GM18858 (cell line): Measurements from ENCODE around the gene SLC25A30.
"Not testable (repeated sequence)": the region's sequence is repeated elsewhere in the genome, so short reads cannot be mapped to it uniquely, and the experiment has no call there.

Source experiments
- ATAC-seq: cut with Tn5 transposase; IDR thresholded peaks from one replicate; pipeline ENCODE4 v1.9.1; 2021; ENCODE audit not compliant: unreplicated experiment

Gene SLC25A30

DNA sequence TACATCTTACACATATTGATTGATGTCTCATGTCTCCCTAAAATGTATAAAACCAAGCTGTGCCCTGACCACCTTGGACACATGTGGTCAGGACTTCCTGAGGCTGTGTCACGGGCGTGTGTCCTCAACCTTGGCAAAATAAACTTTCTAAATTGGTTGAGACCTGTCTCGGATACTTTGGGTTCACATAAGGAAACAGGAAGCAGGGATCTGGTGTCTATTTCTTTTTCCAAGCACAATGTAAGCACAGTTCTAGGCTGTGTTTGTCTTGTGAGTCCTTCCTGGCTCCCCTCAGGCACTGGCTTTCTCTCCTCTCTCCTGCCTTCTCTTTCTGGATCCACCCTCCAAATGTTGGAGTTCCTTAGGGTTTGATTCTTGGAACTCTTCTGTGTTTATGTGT, 49.6 kb downstream of the SLC25A30 start:
- ATAC-seq: no peak

DNA sequence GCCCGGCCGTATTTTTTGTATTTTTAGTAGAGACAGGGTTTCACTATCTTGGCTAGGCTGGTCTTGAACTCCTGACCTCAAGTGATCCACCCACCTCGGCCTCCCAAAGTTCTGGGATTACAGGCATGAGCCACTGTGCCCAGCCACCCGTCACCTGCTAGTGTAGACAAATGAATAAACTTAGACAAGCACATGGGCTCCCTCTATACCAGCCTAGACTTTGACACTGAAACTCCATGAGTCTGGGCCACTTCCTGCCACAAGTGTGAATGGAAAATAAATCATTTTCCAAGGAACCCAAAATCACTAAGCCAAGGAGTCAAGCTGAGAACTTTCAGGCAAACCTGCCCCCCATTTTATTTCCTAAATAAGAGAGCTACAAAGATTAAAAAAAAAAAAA, 50.2 kb downstream of the SLC25A30 start:
- no peak for ATAC-seq

DNA sequence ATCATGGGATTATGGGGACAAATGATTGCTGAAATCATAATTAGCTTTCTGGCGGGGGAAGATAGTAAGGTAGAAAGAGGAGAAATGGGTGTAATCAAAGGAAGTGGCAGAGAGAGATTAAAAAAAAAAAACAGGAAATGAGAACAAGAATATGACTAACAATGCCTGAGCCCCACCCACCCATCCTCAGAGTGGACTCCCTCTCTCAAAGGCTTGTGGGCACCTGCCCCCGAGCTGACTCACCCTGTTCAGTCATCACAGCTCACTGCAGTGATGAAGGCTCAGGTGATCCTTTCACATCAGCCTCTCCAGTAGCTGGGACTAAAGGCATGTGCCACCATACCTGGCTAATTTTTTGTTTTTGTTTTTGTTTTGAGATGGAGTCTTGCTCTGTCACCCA, 50.8 kb downstream of the SLC25A30 start:
- ATAC-seq: peak; percentile 96

DNA sequence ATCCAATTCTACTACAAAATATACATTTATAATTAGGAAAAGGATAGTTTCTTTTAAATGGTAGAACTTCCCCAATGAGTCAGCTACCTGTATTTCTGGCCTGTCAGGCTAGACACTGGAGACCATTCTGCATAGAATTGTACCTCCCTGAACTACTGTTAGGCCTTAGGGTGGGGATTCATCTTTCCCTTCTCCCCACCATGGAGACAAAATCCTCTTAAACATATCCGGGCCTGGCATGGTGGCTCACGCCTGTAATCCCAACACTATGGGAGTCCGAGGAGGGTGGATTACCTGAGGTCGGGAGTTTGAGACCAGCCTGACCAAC, 52.7 kb downstream of the SLC25A30 start:
- no peak for ATAC-seq

DNA sequence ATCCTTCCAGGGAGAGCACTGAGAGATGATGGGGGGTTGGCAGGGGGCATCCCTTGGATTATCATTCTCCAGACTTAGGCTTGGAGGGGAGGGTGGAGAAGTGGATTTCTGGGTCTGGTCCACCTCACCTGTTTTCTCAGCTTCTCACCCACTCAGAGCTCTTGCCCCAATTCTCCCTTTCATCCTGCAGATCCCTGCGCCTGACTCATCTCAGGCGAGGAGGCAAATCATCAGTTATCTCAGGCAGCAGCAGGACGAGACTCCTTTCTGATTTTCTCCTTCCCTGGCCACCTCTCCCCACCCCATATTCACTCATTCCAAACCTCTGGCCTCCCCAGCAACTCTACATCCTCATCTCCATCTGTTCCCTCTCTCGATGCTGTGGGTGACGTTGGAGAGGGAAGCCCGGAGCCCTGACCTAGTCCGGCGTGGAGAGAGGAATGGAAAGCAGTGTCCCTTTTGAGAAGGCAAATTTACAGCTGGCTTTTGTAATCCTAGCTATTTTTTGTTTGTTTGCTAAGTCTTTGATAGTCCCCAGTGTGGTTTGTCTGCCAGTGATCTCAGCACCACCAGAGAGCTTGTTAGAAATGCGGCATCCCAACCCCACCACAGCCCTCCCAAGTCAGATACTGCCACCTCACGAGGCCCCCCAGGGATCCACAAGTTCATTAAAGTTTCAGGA, 53.2 kb downstream of the SLC25A30 start:
- no peak for ATAC-seq

DNA sequence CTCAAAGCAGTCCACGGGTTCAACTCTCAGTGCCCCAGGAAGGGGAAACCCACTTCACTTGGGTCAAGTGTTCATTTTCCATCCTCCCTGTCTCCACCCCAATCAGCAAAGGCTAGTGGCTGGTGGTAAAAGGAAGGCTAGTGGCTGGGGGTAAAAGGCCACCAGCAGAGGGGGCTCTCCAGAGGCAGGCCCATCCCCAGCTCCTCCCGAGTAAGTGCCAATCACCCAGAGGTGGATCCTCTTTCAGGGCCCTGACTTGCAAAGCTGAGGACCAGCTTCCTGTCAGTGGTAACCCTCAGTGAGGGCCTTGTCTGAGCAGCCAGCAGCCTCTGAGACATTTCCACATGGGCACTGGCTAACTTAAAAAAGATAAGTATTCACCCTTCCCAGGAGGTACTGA, 55.2 kb downstream of the SLC25A30 start:
- ATAC-seq: no peak

DNA sequence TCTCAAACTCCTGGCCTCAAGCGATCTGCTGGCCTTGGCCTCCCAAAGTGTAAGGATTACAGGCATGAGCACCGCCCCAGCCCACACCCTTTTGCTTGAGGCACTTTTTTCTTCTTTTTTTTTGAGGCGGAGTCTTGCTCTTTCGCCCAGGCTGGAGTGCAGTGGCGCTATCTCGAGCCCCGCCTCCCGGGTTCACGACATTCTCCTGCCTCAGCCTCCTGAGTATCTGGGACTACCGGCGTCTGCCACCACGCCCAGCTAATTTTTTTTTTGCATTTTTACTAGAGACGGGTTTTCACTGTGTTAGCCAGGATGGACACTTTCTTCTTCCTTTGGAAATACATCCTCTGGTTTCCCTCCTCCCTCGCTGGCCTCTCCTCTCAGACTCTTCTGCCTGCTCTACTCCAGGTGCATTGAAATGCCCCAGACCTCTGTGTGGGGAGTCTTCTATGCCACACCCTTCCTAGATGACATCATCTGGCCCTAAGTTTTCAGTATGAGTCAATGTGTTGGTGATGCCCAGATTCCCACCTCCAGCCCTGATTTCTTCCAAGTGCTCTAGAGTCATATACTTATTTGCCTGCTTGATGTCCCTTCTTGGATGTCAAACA, 56.5 kb downstream of the SLC25A30 start:
- no peak for ATAC-seq

DNA sequence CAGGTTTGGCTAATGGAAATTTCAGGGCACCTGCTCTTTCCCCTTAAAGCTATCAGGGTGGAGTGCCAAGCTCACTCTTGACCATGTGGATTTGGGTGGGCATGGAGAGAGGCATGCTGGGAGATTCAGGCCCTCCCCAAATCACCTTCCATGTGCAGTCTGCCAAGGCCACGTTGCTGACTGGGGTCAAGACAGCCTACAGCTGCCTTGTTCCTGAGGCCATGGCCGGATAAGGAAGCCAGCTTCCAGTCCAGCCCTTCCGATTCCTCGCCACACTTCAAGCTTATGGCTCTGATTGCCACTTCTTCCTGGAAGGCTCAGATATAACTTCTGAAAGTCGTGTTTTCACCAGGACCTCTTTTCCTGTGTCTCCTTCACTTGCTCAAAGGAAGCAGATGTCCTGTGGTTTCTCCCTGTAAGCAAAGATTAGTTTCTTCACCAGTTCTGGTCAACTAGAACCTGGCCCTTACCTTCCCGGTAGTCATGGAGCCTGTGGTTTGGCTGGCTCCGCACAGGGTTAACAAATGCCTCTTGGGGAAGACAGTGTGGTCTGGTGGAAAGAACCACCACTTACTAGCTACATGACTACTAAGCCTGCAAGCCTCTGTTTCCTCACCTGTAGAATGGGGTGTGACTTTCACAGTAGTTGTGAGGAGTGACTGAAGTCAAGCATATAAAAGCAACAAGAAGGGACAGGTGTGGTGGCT, 61.1 kb downstream of the SLC25A30 start:
- ATAC-seq: no peak

DNA sequence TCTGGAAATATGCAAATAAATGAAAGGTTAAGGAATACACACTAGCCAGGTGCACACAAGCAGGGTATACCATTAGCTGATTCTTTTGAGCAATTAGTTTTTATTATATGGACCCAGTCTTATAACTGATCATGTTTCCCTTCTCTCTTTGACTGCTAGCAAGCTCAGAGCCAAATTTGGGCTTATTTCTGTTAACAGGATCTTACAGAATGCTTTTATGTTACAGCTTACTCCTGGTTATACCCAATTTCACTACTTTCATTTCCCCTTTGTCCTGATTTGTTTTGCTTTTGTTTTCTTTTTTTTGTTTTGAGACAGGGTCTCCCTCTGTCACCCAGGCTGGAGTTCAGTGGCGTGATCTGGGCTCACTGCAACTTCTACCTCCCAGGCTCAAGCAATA, 64.3 kb downstream of the SLC25A30 start:
- ATAC-seq: peak; percentile 57

DNA sequence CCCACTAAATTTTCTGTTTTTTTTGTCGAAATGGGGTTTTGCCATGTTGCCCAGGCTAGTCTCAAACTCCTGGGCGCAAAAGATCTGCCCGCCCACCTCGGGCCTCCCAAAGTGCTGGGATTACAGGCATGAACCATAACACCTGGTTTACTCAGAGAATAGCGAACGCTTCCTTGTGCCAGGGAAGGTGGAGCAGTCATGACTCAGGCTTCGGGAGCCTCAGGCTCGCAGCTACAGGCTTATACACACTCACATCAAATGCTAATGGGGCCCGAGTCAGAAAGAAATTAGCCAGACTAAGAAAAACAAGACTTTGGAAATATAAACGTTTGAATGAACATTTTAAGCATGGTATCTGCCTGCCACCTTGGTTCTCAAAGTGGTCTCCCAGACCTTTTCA, 66.1 kb downstream of the SLC25A30 start:
- ATAC-seq: no peak

DNA sequence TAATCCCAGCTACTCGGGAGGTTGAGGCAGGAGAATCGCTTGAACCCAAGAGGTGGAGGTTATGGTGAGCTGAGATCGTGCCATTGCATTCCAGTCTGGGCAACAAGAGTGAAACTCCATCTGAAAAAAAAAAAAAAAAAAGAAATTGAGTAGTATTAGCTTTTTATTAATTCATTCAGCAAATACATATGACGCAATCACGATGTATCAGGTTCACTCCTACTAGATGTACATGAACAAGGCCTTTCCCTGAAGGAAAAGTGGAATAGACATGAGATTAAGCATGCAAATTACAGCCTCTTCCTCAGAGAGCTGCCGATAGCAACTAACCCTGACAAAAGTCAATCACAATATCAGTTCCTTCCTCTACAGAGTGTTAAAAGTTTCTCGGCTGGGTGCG, 68.0 kb downstream of the SLC25A30 start:
- ATAC-seq: no peak

DNA sequence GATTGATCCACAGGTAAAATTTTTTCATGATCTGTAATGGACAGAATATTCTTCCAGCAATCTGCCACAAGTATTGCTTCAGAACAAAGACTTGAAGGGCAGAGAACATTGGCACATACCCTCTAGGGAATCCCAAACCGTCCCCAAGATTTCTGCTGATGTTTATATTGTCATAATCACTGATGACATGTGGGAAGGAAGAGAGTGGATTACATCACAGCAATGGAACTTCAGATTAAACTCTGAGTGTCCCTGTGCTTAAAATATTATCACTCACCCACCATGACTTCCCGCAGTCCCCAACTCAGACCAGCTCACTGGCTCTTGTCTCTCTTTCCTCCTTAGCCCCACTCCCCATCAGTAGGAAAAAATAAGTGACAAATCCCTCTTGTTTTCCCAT, 68.7 kb downstream of the SLC25A30 start:
- no peak for ATAC-seq

DNA sequence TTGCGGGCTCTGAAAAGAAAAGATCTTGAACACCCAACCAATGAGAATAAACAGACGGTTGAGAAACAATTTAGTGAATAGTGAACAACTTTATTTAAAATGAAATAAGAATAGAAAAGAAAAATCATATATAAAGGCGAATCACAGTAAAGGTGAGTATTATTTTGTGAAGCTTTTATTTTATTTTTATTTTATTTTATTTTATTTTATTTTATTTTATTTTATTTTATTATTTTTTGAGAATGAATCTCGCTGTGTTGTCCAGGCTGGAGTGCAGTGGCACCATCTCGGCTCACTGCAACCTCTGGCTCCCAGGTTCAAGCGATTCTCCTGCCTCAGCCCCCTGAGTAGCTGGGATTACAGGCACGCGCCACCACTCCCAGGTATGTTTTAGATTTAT, 74.1 kb downstream of the SLC25A30 start:
- ATAC-seq: not testable (repeated sequence)
